MM.1S (cell line): ENCODE results near the gene CAMK1.

Experiments used
- DNase-seq: peaks from one replicate; pipeline ENCODE4 v3.0.0-alpha.2; 2015
- H2AFZ ChIP-seq: fragments of 300-600 bp; sonication (generic); 2 replicates; pipeline ENCODE4 v1.6.0; 2016; ENCODE audit warnings: antibody characterized with exemption, low read length
- H3F3A ChIP-seq: fragments of 300-600 bp; sonication (generic); 2 replicates; pipeline ENCODE4 v1.6.1; 2016; ENCODE audit warnings: mild to moderate bottlenecking, antibody characterized with exemption, low read length, moderate library complexity, mixed read lengths; ENCODE audit not compliant: insufficient read depth
- H3K27ac ChIP-seq: fragments of 300-600 bp; sonication (generic); 2 replicates; pipeline ENCODE4 v1.5.1; 2016; ENCODE audit warnings: mild to moderate bottlenecking, low read length
- H3K27me3 ChIP-seq: fragments of 300-600 bp; sonication (generic); replicated peaks from 2 replicates; pipeline ENCODE4 v1.6.0; 2016; ENCODE audit warnings: low read length; ENCODE audit not compliant: insufficient read depth
- H3K36me3 ChIP-seq: fragments of 300-600 bp; sonication (generic); replicated peaks from 2 replicates; pipeline ENCODE4 v1.6.1; 2016; ENCODE audit warnings: mild to moderate bottlenecking, low read length, mixed read lengths; ENCODE audit not compliant: insufficient read depth
- H3K4me1 ChIP-seq: fragments of 300-600 bp; sonication (generic); 2 replicates; pipeline ENCODE4 v1.6.1; 2016; ENCODE audit warnings: low read length, mixed read lengths
- H3K4me2 ChIP-seq: fragments of 300-600 bp; sonication (generic); 2 replicates; pipeline ENCODE4 v1.6.0; 2016; ENCODE audit warnings: low read depth, low read length
- H3K4me3 ChIP-seq: fragments of 300-600 bp; sonication (generic); 2 replicates; pipeline ENCODE4 v1.5.1; 2016; ENCODE audit warnings: low read length, mixed read lengths
- H3K79me2 ChIP-seq: fragments of 300-600 bp; sonication (generic); 2 replicates; pipeline ENCODE4 v1.6.1; 2016; ENCODE audit warnings: mixed run types, low read length, mixed read lengths
- H3K9ac ChIP-seq: fragments of 300-600 bp; sonication (generic); 2 replicates; pipeline ENCODE4 v1.6.1; 2016; ENCODE audit warnings: low read length, mixed read lengths
- H3K9me2 ChIP-seq: fragments of 300-600 bp; sonication (generic); replicated peaks from 2 replicates; pipeline ENCODE4 v1.6.1; 2016; ENCODE audit warnings: mild to moderate bottlenecking, low read length, mixed read lengths; ENCODE audit not compliant: insufficient read depth
- H3K9me3 ChIP-seq: fragments of 300-600 bp; sonication (generic); replicated peaks from 2 replicates; pipeline ENCODE4 v1.6.1; 2016; ENCODE audit warnings: mild to moderate bottlenecking, low read length, mixed read lengths; ENCODE audit not compliant: insufficient read depth
- H4K20me1 ChIP-seq: fragments of 300-600 bp; sonication (generic); 2 replicates; pipeline ENCODE4 v1.6.1; 2016; ENCODE audit warnings: mild to moderate bottlenecking, low read length, moderate library complexity, mixed read lengths; ENCODE audit not compliant: insufficient read depth
- CTCF ChIP-seq: fragments of 300-600 bp; sonication (generic); IDR thresholded peaks from 2 replicates; pipeline ENCODE4 v1.5.1; 2016; ENCODE audit warnings: antibody characterized with exemption, low read length, mixed read lengths
- EZH2 ChIP-seq: fragments of 300-600 bp; sonication (generic); optimal IDR thresholded peaks from 2 replicates; pipeline ENCODE3; 2017; ENCODE audit warnings: low read depth, mild to moderate bottlenecking, antibody characterized with exemption, low read length, mixed read lengths
- EZH2phosphoT487 ChIP-seq: fragments of 300-600 bp; sonication (generic); IDR thresholded peaks from 2 replicates; pipeline ENCODE4 v1.6.1; 2018; ENCODE audit warnings: antibody characterized with exemption, low read length

Gene CAMK1

GRCh38 chr3:9717563-9717962 is 52.2 kb downstream of the CAMK1 start:
- no peaks in the 10 kb centered on the region for H3K79me2 ChIP-seq
- H3K4me1 ChIP-seq: no peaks in the 10 kb centered on the region
- TF ChIP-seq CTCF (no peak), EZH2phosphoT487 (no peak), EZH2 (no peak)

GRCh38 chr3:9716801-9717555 is 52.8 kb downstream of the CAMK1 start:
- no peaks in the 10 kb centered on the region for H3K9me3 ChIP-seq
- H4K20me1 ChIP-seq: no peaks in the 10 kb centered on the region
- no peak overlapping the region for H3K27ac ChIP-seq
- no peaks in the 10 kb centered on the region for H3K36me3 ChIP-seq
- no peak for DNase-seq
- H3K27me3 ChIP-seq: no peaks in the 10 kb centered on the region
- TF ChIP-seq EZH2phosphoT487 (no peak), EZH2 (no peak), CTCF (no peak)
- H3K4me1 ChIP-seq: no peaks in the 10 kb centered on the region
- no peak overlapping the region for H3K9ac ChIP-seq
- no peak overlapping the region for H2AFZ ChIP-seq
- no peaks in the 10 kb centered on the region for H3K9me2 ChIP-seq
- H3F3A ChIP-seq: no peaks in the 10 kb centered on the region
- no peak overlapping the region for H3K4me3 ChIP-seq
- H3K79me2 ChIP-seq: no peaks in the 10 kb centered on the region
- H3K4me2 ChIP-seq: no peak overlapping the region

More at GRCh38 chr3:9717563-9717962, 52.2 kb downstream of the CAMK1 start:
- Histone ChIP-seq H3K9me2 (no peaks in the 10 kb centered on the region), H3F3A (no peaks in the 10 kb centered on the region), H2AFZ (no peak overlapping the region), H3K9me3 (no peaks in the 10 kb centered on the region), H3K4me2 (no peak overlapping the region), H4K20me1 (no peaks in the 10 kb centered on the region), H3K27me3 (no peaks in the 10 kb centered on the region), H3K36me3 (no peaks in the 10 kb centered on the region), H3K4me3 (no peak overlapping the region), H3K9ac (no peak overlapping the region), H3K27ac (no peak overlapping the region)
- DNase-seq: no peak

DNA sequence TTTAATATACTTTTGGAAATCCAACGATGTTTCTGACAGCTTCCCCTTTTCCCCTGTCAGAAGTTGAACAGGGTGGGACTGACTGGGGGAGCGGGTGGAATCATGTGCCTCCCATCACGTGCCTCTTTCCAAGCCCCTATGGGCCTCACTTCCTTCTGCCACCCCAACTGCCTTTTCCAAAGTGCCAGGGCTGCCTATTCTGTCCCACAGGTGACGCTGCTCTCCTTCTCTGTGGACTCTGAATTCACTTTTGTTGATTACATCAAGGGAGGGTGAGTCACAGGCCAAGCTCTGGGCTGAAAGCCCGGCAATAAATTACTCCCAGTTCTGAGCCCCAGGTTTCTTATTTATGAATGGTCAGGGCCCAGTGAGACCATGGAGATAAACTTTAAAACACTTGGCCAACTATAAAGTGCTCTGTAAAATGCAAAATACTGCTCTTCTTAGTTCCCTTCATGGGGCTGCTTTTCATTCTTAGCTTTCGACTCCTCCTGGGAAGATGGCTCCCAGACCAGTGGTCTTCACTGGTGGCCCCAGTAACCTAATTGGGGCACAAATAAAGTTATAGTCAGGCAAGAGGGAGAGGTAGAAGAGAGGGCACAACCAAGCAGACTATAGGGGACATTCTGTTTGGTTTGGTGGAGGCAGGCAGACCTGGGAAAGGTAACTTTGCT is 53.8 kb downstream of the CAMK1 start:
- Histone ChIP-seq H3K9me2 (no peaks in the 10 kb centered on the region), H3K27ac (no peak overlapping the region), H2AFZ (no peak overlapping the region), H3K79me2 (no peaks in the 10 kb centered on the region), H3K4me2 (no peak overlapping the region), H3K9me3 (no peaks in the 10 kb centered on the region), H3K9ac (no peak overlapping the region), H3K4me3 (no peak overlapping the region), H3K27me3 (no peaks in the 10 kb centered on the region), H4K20me1 (no peaks in the 10 kb centered on the region), H3F3A (no peaks in the 10 kb centered on the region), H3K36me3 (no peaks in the 10 kb centered on the region), H3K4me1 (no peaks in the 10 kb centered on the region)
- no peak for DNase-seq
- TF ChIP-seq CTCF (no peak; the same call in 1 of the 2 replicates), EZH2phosphoT487 (no peak), EZH2 (no peak)
